Endothelial cell (in vitro differentiated cells): ENCODE measurements around the gene PLEKHG3. TPM values are rescaled to one million over a fixed set of nuclear protein-coding genes. Genes with fewer than 3 reads are reported as not detected.

Experiments
- DNase-seq: peaks from one replicate; pipeline ENCODE4 v3.0.0; 2021; ENCODE audit warnings: low spot score
- H3K27ac Mint-ChIP-seq: one replicate; pipeline ENCODE4 v1.8.0; 2021; ENCODE audit warnings: mixed read lengths, inconsistent platforms; ENCODE audit not compliant: unreplicated experiment
- H3K27me3 Mint-ChIP-seq: one replicate; pipeline ENCODE4 v1.8.0; 2021; ENCODE audit warnings: mild to moderate bottlenecking, moderate library complexity, mixed read lengths, inconsistent platforms; ENCODE audit not compliant: unreplicated experiment
- H3K36me3 Mint-ChIP-seq: one replicate; pipeline ENCODE4 v1.8.0; 2021; ENCODE audit warnings: mild to moderate bottlenecking, low read depth, mixed read lengths, inconsistent platforms; ENCODE audit not compliant: unreplicated experiment
- H3K4me1 Mint-ChIP-seq: one replicate; pipeline ENCODE4 v1.8.0; 2021; ENCODE audit warnings: mild to moderate bottlenecking, mixed read lengths, inconsistent platforms; ENCODE audit not compliant: unreplicated experiment
- H3K4me3 Mint-ChIP-seq: one replicate; pipeline ENCODE4 v1.8.0; 2021; ENCODE audit warnings: mild to moderate bottlenecking, mixed read lengths, inconsistent platforms; ENCODE audit not compliant: unreplicated experiment
- H3K9me3 Mint-ChIP-seq: one replicate; pipeline ENCODE4 v1.8.0; 2021; ENCODE audit warnings: mixed read lengths, inconsistent platforms; ENCODE audit not compliant: unreplicated experiment
- total RNA-seq: library from RNA; stranded (reverse); fragmentation: NEBNext Ultra II Directional; extraction: Animal tissue kit (Norgen Biotek cat#: 25700); gene quantifications from one replicate; pipeline ENCODE4 v1.2.1, GENCODE V29; 2021; ENCODE audit not compliant: unreplicated experiment
- TF ChIP-seq, protein P1 (sequence below): fragments of 200-600 bp; sonication (generic); IDR thresholded peaks from one replicate; pipeline ENCODE4 v1.5.0; 2021; ENCODE audit warnings: antibody characterized with exemption; ENCODE audit not compliant: unreplicated experiment

The PLEKHG3 gene
- total RNA-seq, 1 donor from 2014 or later, result 31.4 TPM

GRCh38 chr14:64696355-64696857, 7.8 kb upstream of the PLEKHG3 start:
- TF ChIP-seq, protein P1, sequence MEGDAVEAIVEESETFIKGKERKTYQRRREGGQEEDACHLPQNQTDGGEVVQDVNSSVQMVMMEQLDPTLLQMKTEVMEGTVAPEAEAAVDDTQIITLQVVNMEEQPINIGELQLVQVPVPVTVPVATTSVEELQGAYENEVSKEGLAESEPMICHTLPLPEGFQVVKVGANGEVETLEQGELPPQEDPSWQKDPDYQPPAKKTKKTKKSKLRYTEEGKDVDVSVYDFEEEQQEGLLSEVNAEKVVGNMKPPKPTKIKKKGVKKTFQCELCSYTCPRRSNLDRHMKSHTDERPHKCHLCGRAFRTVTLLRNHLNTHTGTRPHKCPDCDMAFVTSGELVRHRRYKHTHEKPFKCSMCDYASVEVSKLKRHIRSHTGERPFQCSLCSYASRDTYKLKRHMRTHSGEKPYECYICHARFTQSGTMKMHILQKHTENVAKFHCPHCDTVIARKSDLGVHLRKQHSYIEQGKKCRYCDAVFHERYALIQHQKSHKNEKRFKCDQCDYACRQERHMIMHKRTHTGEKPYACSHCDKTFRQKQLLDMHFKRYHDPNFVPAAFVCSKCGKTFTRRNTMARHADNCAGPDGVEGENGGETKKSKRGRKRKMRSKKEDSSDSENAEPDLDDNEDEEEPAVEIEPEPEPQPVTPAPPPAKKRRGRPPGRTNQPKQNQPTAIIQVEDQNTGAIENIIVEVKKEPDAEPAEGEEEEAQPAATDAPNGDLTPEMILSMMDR, result no peak
- no peak overlapping the region for H3K27ac Mint-ChIP-seq
- H3K4me3 Mint-ChIP-seq, result no peak overlapping the region
- peaks cover 17% of the 10 kb centered on the region for H3K4me1 Mint-ChIP-seq
- no peaks in the 10 kb centered on the region for H3K9me3 Mint-ChIP-seq
- DNase-seq, result no peak
- no peaks in the 10 kb centered on the region for H3K36me3 Mint-ChIP-seq
- peaks cover 2% of the 10 kb centered on the region for H3K27me3 Mint-ChIP-seq

DNA sequence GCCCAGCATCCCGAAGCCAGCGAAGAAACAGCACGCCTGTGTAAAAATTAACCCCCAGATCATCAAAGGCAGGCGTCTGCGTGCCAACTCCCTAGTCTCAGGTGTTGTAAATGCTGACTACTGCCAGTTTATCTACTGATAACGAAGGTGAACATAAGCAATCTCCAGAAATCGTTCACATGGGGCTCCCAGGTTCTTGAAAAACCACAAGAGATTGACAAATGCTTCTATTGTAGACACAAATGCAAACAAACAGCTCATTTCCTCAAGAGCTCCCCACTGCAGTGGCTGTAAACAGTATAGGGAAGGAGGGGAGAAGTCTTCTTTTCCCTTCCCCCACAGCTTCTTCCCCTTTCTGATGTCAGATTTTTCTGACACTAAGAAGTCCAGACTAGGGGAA, 5.3 kb upstream of the PLEKHG3 start:
- no peak overlapping the region for H3K27ac Mint-ChIP-seq
- H3K4me1 Mint-ChIP-seq, result peaks cover 23% of the 10 kb centered on the region
- TF ChIP-seq, protein P1, result no peak
- H3K4me3 Mint-ChIP-seq, result no peak overlapping the region
- H3K36me3 Mint-ChIP-seq, result no peaks in the 10 kb centered on the region
- DNase-seq, result no peak
- H3K9me3 Mint-ChIP-seq, result no peaks in the 10 kb centered on the region
- peaks cover 9% of the 10 kb centered on the region for H3K27me3 Mint-ChIP-seq

DNA sequence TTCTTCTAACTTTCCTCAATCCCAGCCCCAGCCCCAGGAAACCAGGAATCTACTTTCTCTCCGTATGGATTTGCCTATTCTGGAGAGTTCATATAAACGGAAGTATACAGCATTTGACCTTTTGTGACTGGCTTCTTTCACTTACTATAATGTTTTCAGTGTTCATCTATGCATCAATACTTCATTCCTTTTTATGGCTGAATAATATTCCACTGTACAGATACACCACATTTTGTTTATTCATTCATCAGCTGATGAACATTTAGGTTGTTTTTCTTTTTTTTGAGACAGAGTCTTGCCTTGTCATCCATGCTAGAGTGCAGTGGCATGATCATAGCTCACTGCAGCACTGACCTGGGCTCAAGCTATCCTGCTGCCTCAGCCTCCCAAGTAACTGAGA, 3.9 kb upstream of the PLEKHG3 start:
- DNase-seq, result no peak
- no peak overlapping the region for H3K4me3 Mint-ChIP-seq
- H3K36me3 Mint-ChIP-seq, result peaks cover 3% of the 10 kb centered on the region
- TF ChIP-seq, protein P1, result no peak
- H3K27me3 Mint-ChIP-seq, result peaks cover 7% of the 10 kb centered on the region
- no peaks in the 10 kb centered on the region for H3K9me3 Mint-ChIP-seq
- peaks cover 25% of the 10 kb centered on the region for H3K4me1 Mint-ChIP-seq
- no peak overlapping the region for H3K27ac Mint-ChIP-seq

DNA sequence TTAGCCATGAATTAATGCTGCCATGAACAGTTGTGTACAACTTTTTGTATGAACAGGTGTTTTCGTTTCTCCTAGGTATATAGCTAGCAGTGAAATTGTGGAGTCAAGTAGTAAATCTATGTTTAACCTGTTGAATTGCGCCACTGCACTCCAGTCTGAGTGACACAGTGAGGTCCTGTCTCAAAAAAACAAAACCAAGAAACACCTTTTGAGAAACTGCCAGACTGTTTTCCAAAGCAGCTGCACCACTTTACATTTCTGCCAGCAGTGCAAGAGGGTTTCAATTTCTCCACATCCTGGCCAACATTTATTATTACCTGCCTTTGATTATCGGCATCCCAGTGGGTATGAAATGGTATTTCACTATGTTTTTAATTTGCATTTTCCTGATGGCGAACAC, 3.3 kb upstream of the PLEKHG3 start:
- H3K4me3 Mint-ChIP-seq, result no peak overlapping the region
- peaks cover 7% of the 10 kb centered on the region for H3K27me3 Mint-ChIP-seq
- no peaks in the 10 kb centered on the region for H3K9me3 Mint-ChIP-seq
- TF ChIP-seq, protein P1, result no peak
- H3K27ac Mint-ChIP-seq, result no peak overlapping the region
- H3K4me1 Mint-ChIP-seq, result peaks cover 31% of the 10 kb centered on the region
- DNase-seq, result no peak
- peaks cover 9% of the 10 kb centered on the region for H3K36me3 Mint-ChIP-seq

DNA sequence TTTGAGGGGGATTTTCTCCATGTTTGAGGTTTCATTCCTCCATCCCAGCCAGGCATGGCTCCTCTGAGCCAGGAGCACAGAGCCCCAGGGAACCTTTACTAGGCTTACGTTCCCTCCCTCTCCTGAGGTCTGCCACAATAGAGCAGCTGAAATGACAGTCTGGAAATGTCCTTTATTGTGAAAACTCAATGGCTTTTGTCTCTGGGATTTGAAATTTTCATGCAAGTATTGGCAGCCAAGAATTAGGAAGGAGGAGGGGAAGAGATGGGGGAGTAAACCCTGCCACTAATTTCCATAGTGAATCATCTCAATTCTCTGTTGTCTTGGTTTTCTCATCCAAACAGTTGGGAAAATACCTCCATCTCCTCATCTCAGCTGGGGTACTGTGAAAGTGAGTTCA, 2.6 kb upstream of the PLEKHG3 start:
- TF ChIP-seq, protein P1, result no peak
- Mint-ChIP-seq H3K4me1 (peaks cover 39% of the 10 kb centered on the region), H3K9me3 (no peaks in the 10 kb centered on the region), H3K27me3 (peaks cover 7% of the 10 kb centered on the region), H3K27ac (no peak overlapping the region), H3K36me3 (peaks cover 10% of the 10 kb centered on the region), H3K4me3 (no peak overlapping the region)
- no peak for DNase-seq
